Measurements from ENCODE around the gene VASN. TPM values are rescaled to one million over a fixed set of nuclear protein-coding genes. Genes with fewer than 3 reads are reported as not detected.

VASN gene
- total and polyA plus RNA-seq, 9 of the 15 experiments (the other 6 are each of a cell fraction or from before 2014, with no cell fraction given), result 0.01 to 2.5 (median 0.41) TPM; not detected in 1

GRCh38 chr16:4344983-4345835 is 26.4 kb upstream of the VASN start (continued):
- no peak for TF ChIP-seq BMI1 (IDR thresholded peaks at IDR 0.05; ENCODE audit: low read length)
- no peak for TF ChIP-seq THRA (IDR thresholded peaks at IDR 0.05)
- no peak for TF ChIP-seq ZNF121 (CRISPR knock-in tag; conservative IDR thresholded peaks at IDR 0.05)
- TF ChIP-seq TEAD1 (CRISPR knock-in tag; IDR thresholded peaks at IDR 0.05), result no peak
- TF ChIP-seq SRSF9 (IDR thresholded peaks at IDR 0.05; ENCODE audit: borderline replicate concordance, low read depth, low read length), result no peak
- TF ChIP-seq ZNF511 (CRISPR knock-in tag; IDR thresholded peaks at IDR 0.05), result no peak
- no peak for TF ChIP-seq SMAD4 (CRISPR knock-in tag; conservative IDR thresholded peaks at IDR 0.05)
- no peak for TF ChIP-seq HDGF (IDR thresholded peaks at IDR 0.05)
- no peak for TF ChIP-seq ZNF41 (CRISPR knock-in tag; conservative IDR thresholded peaks at IDR 0.05)

All from K562 (cell line).